Lower lobe of right lung (tissue), 2 donors: Measurements from ENCODE around the gene MTUS2. TPM values are rescaled to one million over a fixed set of nuclear protein-coding genes. Genes with fewer than 3 reads are reported as not detected.

Experiments used
- ATAC-seq, 2 donors: fragments of 200-7000 bp; cut with Tn5 transposase; one replicate each; pipeline ENCODE4 v1.9.1; 2020 to 2022; ENCODE audit warnings: mild to moderate bottlenecking in 2 of 2, moderate library complexity in 2 of 2
- DNase-seq: peaks from one replicate; pipeline ENCODE4 v3.0.0-alpha.2; 2020
- H3K27ac ChIP-seq: fragments of 200-600 bp; one replicate; pipeline ENCODE4 v1.8.0; 2022
- H3K27me3 ChIP-seq: fragments of 200-600 bp; one replicate; pipeline ENCODE4 v1.8.0; 2022; ENCODE audit warnings: low read depth
- H3K36me3 ChIP-seq: fragments of 200-600 bp; one replicate; pipeline ENCODE4 v1.8.0; 2022; ENCODE audit warnings: mild to moderate bottlenecking
- H3K4me1 ChIP-seq: fragments of 200-600 bp; one replicate; pipeline ENCODE4 v1.8.0; 2022
- H3K4me3 ChIP-seq: fragments of 200-600 bp; one replicate; pipeline ENCODE4 v1.8.0; 2022; ENCODE audit warnings: mild to moderate bottlenecking
- H3K9me3 ChIP-seq: fragments of 200-600 bp; one replicate; pipeline ENCODE4 v1.8.0; 2022
- intact Hi-C: fragments of 100-400 bp; cut with DNase I; formaldehyde crosslinking; loops from one replicate; pipeline ENCODE4 v1.11.0; 2022
- total RNA-seq: library from RNA; stranded (reverse); fragmentation: NEBNext Ultra II Directional; extraction: Animal tissue kit (Norgen Biotek cat#: 25700); gene quantifications from one replicate; pipeline ENCODE4 v1.2.1, GENCODE V29; 2021
- TF ChIP-seq, protein P1 (sequence below): fragments of 200-600 bp; IDR thresholded peaks from one replicate; pipeline ENCODE4 v1.8.0; 2022; ENCODE audit warnings: antibody characterized with exemption, mild to moderate bottlenecking
- donor health status: DM: no; HTN: yes; CAD: no; lungs with severe emphysema.

MTUS2 gene
- total RNA-seq, 1 donor from 2014 or later, result 0.21 TPM

DNA sequence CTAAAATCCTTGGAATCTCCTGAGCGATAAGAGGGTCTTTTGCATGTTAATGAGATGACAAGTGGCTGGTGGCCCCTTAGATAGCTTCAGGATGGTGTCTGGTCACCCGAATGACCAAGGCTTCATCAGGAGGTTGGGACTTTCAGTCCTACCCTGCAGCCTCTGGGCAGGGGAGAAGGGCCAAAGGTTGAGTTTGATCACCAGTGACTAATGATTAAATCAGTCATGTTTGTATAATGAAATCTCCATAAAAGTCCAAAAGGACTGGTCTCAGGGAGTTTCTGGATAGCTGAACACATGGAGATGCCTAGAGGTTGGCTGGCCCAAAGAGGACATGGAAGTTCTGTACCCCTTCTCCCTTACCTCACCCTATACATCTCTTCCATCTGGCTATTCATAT is 316.2 kb downstream of the MTUS2 start:
- TF ChIP-seq, protein P1, sequence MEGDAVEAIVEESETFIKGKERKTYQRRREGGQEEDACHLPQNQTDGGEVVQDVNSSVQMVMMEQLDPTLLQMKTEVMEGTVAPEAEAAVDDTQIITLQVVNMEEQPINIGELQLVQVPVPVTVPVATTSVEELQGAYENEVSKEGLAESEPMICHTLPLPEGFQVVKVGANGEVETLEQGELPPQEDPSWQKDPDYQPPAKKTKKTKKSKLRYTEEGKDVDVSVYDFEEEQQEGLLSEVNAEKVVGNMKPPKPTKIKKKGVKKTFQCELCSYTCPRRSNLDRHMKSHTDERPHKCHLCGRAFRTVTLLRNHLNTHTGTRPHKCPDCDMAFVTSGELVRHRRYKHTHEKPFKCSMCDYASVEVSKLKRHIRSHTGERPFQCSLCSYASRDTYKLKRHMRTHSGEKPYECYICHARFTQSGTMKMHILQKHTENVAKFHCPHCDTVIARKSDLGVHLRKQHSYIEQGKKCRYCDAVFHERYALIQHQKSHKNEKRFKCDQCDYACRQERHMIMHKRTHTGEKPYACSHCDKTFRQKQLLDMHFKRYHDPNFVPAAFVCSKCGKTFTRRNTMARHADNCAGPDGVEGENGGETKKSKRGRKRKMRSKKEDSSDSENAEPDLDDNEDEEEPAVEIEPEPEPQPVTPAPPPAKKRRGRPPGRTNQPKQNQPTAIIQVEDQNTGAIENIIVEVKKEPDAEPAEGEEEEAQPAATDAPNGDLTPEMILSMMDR, result no peak
- H3K27ac ChIP-seq, result no peak overlapping the region
- H3K9me3 ChIP-seq, result no peaks in the 10 kb centered on the region
- ATAC-seq (no peak), DNase-seq (no peak)
- no peaks in the 10 kb centered on the region for H3K4me1 ChIP-seq
- H3K27me3 ChIP-seq, result no peaks in the 10 kb centered on the region
- no peaks in the 10 kb centered on the region for H3K36me3 ChIP-seq
- H3K4me3 ChIP-seq, result no peak overlapping the region
- intact Hi-C loops, result no loop called here

DNA sequence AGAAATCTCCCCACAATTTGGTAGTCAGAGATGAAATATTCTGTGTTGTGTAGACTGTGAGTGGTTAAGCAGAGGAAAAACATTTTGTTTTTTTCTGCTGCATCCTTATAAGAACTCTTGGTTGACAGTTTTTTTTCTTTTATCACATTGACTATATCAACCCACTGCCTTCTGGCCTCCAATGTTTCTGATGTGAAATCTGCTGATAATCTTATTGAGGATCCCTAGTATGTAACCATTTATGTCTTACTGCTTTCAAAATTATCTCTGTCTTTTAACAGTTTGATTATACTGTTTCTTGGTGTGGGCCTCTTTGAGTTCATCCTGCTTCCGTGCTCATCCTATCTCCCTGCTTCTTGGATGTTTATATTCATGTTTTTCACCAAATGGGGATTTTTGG is 316.9 kb downstream of the MTUS2 start:
- intact Hi-C loops, result no loop called here
- DNase-seq, result no peak
- Histone ChIP-seq H3K4me3 (no peak overlapping the region), H3K27me3 (no peaks in the 10 kb centered on the region), H3K36me3 (no peaks in the 10 kb centered on the region), H3K4me1 (no peaks in the 10 kb centered on the region), H3K27ac (no peak overlapping the region), H3K9me3 (no peaks in the 10 kb centered on the region)
- no peak for ATAC-seq
- TF ChIP-seq, protein P1, result no peak

DNA sequence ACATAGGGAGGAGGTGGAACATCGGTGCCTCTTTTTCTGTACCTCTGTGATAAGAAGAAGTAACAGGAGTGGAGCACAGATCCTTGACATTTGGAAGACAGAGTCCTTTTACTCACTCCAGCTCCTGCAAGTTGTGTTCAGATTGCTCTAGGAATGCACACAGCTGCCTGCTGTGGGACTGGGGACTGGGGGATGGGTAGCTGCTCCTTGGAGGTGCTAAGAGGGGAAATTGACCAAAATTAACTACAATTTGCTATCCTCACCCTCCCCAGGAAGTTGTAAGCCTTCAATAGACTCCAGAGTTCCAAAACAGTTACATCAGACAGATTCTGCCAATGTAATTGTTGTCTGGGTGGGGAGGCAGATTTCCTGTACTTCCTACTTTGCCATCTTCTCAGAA is 317.9 kb downstream of the MTUS2 start:
- ATAC-seq, result no peak
- TF ChIP-seq, protein P1, result no peak
- Histone ChIP-seq H3K9me3 (no peaks in the 10 kb centered on the region), H3K4me3 (no peak overlapping the region), H3K27ac (no peak overlapping the region), H3K27me3 (no peaks in the 10 kb centered on the region), H3K4me1 (no peaks in the 10 kb centered on the region), H3K36me3 (no peaks in the 10 kb centered on the region)
- no peak for DNase-seq
- intact Hi-C loops, result no loop called here

DNA sequence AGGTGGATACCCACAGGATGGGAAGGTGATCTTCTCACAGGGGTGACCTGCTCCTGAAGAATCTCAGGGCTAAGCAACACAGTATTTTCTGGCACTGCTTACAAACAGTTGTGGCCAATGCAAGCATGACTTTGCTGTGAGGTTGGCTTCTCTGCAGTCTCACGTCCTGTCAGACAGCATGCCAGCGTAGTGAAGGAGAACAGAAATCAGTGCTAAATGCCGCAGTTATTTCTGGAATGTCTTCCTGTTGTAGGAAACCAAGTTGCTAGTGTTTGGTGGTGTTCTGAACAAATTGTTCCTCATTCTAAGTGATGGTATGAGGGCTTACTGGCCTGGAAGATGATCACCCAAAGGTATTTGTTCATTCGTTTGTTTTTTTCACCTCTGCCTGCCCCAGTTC is 320.1 kb downstream of the MTUS2 start:
- no peaks in the 10 kb centered on the region for H3K27me3 ChIP-seq
- ATAC-seq (peak; percentile 88 to 92), DNase-seq (no peak)
- TF ChIP-seq, protein P1, result no peak
- intact Hi-C loops, result no loop called here
- no peak overlapping the region for H3K4me3 ChIP-seq
- H3K27ac ChIP-seq, result no peak overlapping the region
- H3K36me3 ChIP-seq, result no peaks in the 10 kb centered on the region
- H3K9me3 ChIP-seq, result no peaks in the 10 kb centered on the region
- no peaks in the 10 kb centered on the region for H3K4me1 ChIP-seq

DNA sequence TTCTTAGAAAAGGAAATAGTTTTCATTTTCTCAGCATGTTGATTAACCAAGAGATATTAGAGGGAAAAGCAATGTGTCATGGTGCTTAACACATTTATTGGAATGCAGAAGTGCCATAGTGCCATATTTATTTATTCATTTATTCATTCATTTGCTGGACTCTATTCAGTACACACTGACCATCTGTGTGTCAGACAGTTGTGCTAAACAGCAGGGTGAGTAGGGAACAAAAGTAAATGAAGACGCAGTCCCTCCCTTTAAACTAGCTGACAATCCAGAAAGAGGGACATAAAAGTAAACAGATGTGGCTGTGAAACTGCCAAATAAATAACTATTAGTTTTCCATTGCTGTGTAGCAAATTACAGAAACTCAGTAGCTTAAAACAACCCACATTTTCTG is 323.7 kb downstream of the MTUS2 start:
- no peaks in the 10 kb centered on the region for H3K27me3 ChIP-seq
- TF ChIP-seq, protein P1, result no peak
- no peak overlapping the region for H3K4me3 ChIP-seq
- ATAC-seq (no peak), DNase-seq (no peak)
- no peaks in the 10 kb centered on the region for H3K36me3 ChIP-seq
- no peaks in the 10 kb centered on the region for H3K4me1 ChIP-seq
- intact Hi-C loops, result no loop called here
- no peak overlapping the region for H3K27ac ChIP-seq
- H3K9me3 ChIP-seq, result no peaks in the 10 kb centered on the region

DNA sequence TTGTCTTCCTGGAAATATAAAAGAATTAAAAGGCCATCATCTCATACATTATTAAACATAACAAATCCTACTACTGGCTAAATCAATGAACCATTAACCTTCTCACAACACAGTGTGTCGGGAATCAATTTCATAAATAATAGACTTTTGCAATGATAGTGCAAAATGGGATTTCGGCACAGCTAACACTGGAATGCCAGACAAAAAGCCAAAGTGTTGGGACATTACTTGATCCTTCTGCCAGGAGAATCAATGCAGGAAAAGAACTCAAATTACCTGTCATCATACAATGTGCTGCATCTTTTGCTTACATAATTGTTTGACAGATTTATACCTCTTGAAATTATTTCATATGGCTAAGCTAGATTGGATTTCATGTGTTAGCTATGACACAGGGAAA is 334.3 kb downstream of the MTUS2 start:
- peaks cover 6% of the 10 kb centered on the region for H3K9me3 ChIP-seq
- no peaks in the 10 kb centered on the region for H3K4me1 ChIP-seq
- H3K36me3 ChIP-seq, result no peaks in the 10 kb centered on the region
- H3K27me3 ChIP-seq, result no peaks in the 10 kb centered on the region
- H3K27ac ChIP-seq, result no peak overlapping the region
- intact Hi-C loops, result no loop called here
- no peak overlapping the region for H3K4me3 ChIP-seq
- TF ChIP-seq, protein P1, result no peak
- DNase-seq, result no peak
- no peak for ATAC-seq
